Activated gamma-delta T cell treated with anti-CD3 and anti-CD28 coated beads, Interleukin-2, amount 50 U/mL, for 16 hours (primary cell): ENCODE data around the gene NVL.
"Not testable (repeated sequence)": the region's sequence is repeated elsewhere in the genome, so short reads cannot be mapped to it uniquely, and the experiment has no call there.

Experiments used
- DNase-seq: peaks from one replicate; pipeline ENCODE4 v3.0.0-alpha.2; 2020; ENCODE audit warnings: low read depth

Gene NVL

DNA sequence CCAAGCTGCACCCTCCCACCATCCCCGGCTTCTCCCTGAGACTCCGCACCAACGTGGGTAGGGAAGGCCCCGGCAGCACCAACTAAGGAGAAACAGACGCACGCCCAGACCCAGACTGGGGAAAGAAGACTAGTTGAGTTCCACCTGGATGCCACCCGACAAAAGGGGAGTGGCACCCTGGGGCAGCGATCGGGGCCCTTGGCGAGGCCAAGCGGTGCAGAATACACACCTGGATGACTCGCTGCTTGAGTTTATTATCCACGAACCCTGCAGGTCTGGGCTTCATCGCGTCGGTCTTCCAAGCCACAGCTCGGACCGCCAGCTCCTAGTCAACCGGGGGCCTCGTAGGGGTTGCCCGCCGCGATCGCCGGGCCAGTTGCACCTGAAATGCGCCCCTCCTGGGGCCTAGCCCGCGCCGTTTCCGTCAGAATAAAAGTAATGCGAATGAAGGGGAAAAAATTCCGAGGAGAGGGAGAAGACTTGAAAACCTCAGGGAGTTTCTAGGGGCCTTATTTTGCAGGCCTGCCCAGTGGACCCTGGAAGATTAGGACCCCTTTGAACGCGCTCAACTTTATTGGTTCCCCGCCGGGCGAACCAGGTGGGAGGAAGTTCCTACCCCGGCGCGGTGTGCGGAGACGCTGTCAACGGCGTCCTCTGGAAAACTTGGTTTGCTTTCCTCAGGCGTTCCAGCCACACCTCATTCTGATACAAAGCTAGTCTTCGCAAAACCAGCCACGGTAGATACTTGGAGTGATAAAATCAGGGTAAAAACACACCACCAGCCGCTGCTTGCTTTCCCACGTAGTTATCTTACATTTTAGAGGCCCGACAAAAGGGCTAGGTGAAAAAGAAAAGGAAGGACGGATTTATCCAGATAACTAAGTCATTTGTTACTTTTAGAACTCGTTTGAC, at the start of gene NVL:
Gene NVL (minus strand): TSS at position 331 of the 912 bp plus-strand sequence. CDS start 45 bp downstream, at position 286.
- peak; percentile 64 for DNase-seq

GRCh38 chr1:224378855-224379631, 49.1 kb upstream of the NVL start:
- no peak for DNase-seq

DNA sequence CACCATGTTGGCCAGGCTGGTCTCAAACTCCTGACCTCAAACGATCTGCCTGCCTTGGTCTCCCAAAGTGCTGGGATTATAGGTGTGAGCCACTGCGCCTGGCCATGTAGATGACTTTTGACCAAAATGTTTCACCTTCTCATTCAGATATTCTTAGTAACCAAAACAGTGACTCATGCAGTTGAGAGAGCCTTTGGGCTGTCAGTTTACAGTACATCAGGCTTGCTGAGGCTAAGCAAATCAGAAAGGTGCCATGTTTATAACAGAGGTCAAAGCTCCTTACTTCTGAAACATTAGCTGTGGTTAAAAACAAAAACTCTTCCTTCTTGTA, 47.7 kb upstream of the NVL start:
- DNase-seq, result no peak

GRCh38 chr1:224375059-224375458, 45.1 kb upstream of the NVL start:
- no peak for DNase-seq

DNA sequence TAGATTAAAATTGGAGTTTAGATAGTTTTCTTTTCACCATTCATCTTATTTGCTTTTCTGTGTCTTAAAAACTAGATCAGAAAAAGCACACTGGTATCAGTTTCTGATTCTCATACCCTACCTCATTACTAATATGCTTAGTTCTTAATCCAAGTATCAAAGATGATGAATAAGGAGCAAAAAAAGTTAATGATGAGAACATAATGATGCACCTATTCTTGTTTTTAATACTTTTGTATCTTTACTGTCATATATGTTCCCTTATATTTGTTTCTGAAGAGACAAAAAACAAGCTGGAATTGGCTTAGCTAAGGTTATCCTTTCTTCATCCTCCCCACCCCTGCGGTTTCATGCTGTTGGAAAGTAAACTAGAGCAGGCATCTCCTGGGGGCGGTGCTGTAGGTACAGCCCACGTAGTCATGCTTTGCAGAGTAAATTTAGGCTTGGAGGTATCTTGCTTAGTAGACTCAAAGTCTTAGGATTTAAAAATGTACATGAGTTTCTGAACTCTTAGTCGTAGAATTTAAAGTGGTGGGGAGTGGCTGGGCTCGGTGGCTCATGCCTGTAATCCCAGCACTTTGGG, 43.1 kb upstream of the NVL start:
- no peak for DNase-seq

- DNase-seq, result no peak
Measured at GRCh38 chr1:224368409-224368808, 38.4 kb upstream of the NVL start.

- no peak for DNase-seq
Measured at GRCh38 chr1:224359207-224359606, 29.2 kb upstream of the NVL start.

- DNase-seq, result no peak
Measured at GRCh38 chr1:224358237-224358636, 28.3 kb upstream of the NVL start.

DNA sequence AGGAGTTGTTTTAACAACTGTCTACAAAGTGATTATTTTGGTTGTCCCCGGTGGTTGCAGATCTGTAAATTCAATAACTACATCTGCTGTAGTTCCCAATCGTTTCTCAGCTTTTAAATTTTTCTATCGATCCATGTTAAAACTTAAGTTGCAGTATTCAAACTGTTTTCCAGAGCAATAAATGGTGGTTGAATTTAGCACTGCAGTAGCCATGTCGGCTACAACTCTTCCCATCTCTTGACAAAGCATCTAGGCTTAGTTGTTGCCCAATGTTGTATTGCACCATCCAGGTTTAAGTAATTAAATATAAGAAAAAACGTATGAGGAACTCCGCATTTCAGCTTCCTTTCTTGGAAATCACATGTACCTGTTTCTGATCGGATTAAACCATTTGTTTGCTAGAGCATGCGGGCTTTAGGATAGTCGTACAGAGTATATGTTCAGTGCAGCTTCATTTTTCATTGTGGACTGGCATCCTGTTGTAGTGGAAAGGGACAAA, 27.7 kb upstream of the NVL start:
- DNase-seq, result no peak

DNA sequence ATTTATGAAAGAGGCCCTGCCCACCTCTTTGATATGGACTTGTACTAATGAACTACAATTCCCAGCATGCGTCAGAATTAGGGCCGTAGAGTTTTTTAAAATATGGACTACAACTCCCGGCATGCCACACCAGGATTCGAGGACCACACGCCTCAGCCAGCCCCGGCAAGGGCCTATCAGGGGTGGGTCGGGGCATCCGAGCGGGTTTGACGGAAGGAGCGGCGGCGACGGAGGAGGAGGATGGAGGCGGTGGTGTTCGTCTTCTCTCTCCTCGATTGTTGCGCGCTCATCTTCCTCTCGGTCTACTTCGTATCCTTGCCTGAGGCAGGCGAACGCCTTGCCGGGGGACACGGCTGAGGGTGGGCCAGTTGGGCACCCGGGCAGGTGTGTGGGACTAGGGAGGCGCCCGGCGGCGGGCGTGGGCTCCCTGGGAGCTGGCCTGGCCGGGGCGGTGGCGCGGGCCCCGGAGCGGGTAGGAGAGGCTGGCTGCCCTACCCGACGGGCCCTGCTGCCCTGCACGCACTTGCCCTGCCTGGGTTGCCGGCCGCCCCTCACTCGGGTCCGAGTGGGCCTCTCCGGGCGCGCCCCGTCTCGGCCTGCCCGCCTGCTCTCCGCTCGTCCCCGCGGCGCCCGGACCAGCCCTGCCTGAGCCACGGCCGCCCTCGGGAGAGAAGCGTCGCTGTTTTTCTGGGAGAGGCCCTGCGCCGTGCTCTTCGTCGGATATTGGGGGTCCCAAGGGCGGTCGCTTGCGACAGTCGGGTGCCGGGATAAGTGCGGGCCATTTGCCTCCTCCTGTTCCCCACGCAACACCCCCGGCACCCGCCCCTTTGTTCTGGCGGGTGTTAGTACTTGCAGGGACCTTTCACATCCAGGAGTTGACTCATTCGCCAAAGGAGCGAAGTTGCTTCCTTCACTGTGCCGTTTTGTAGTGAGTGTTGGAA, 27.0 kb upstream of the NVL start, which contains the start of gene CNIH4:
Gene CNIH4 (plus strand): TSS at position 195 of the 941 bp plus-strand sequence. CDS start 46 bp downstream, at position 241.
- peak; percentile 88 for DNase-seq

- DNase-seq, result no peak
Measured at GRCh38 chr1:224353975-224354925, 24.3 kb upstream of the NVL start.

- not testable (repeated sequence) for DNase-seq
Measured at GRCh38 chr1:224352436-224353085, 22.6 kb upstream of the NVL start.

GRCh38 chr1:224349716-224350115, 19.7 kb upstream of the NVL start:
- not testable (repeated sequence) for DNase-seq

GRCh38 chr1:224348137-224348536, 18.2 kb upstream of the NVL start:
- no peak for DNase-seq

DNA sequence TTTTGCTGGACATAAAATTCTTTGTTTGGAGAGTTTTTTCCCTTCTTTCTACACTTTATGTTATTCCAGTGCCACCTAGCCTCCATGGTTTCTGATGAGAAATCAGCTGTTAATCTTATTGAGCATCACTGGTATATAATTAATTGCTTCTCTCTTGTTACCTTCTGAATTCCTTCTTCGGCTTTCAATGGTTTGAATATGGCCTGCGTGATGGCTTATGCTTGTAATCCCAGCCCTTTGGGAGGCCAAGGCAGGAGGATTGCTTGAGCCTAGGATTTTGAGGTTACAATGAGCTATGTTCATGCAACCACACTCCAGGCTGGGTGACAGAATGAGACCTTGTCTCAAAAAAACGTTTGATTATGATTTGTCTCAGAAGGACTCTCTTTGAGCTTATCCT, 13.7 kb upstream of the NVL start:
- no peak for DNase-seq

DNA sequence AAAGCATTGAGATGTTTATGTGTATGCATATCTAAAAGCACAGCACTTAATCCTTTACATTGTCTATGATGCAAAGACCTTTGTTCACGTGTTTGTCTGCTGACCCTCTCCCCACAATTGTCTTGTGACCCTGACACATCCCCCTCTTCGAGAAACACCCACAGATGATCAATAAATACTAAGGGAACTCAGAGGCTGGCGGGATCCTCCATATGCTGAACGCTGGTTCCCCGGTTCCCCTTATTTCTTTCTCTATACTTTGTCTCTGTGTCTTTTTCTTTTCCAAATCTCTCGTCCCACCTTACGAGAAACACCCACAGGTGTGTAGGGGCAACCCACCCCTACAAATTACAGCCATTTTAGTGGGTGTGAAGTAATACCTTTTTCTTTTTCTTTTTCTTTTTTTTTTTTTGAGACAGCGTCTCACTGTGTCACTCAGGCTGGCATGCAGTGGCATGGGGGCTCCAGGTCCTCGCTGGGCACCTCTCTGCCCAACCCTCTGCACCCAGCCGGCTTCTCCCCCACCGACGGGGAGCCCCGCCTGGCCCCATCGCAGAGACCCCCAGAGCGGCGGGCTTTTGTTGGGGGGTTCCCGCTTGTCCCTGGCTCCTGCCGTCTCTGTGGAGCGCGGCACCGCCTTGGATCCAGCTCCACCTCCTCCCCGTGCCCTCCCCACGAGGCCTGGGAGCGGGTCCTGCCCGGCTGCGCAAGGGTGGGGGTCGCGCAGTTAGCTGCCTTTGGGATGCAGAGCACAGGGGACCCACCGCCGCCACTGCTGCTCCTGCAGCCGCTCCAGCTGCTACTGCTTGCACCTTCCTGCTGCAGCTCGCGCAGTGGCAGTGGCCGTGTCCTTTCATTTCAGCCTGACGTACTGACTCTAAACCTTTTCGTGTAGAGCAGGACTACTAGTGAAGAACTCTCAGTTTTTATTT, 10.7 kb upstream of the NVL start:
- DNase-seq, result peak; percentile 5

GRCh38 chr1:224339442-224340033, 9.6 kb upstream of the NVL start:
- DNase-seq, result no peak
